Activated T-cell treated with anti-CD3 and anti-CD28 coated beads for 48 hours (primary cell): ENCODE measurements around the gene LRRIQ4.
A peak's percentile ranks its signal among the peaks of the same experiment; 100 is the strongest.

Source experiments
- DNase-seq: peaks from one replicate; pipeline ENCODE4 v3.0.0-alpha.2; 2020; ENCODE audit warnings: low read depth

The LRRIQ4 gene

GRCh38 chr3:169809230-169809795 is 3.4 kb upstream of the LRRIQ4 start:
- no peak for DNase-seq

DNA sequence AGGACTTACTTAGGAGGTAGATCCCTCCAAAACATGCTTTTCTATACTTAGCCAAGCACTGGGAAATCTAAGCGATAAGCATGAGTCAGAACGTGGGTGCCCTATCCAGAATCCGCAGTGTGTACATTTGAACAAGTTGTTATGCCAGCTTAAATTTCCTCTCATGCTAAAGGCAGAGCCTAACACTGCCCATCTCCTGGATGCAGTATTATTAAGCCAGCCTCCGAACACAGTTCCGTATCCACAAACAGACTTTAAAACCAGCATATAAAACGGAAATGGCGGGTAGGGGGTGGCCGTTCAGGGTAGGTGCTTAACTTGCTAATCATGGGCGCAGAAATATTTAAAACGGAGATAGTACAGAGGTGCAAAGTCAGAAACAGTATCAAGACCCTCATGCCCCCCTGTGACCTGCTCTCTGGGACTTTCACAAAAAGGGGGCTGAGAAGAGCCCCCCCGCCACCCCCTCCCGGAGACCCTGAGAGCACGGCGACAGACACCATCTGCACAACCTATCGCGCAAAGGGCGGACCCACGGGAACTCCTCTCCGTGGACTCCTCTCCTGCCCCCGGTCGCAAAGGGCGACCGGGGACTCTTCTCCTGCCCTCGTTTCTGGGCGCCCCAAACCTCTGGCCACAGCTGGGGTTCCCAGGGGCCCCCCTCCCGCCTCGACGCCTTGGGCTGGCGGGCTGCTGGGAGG is 889 bp upstream of the LRRIQ4 start:
- no peak for DNase-seq

- DNase-seq, result no peak
These were observed 608 bp downstream of the LRRIQ4 start for GRCh38 chr3:169813278-169813677.

DNA sequence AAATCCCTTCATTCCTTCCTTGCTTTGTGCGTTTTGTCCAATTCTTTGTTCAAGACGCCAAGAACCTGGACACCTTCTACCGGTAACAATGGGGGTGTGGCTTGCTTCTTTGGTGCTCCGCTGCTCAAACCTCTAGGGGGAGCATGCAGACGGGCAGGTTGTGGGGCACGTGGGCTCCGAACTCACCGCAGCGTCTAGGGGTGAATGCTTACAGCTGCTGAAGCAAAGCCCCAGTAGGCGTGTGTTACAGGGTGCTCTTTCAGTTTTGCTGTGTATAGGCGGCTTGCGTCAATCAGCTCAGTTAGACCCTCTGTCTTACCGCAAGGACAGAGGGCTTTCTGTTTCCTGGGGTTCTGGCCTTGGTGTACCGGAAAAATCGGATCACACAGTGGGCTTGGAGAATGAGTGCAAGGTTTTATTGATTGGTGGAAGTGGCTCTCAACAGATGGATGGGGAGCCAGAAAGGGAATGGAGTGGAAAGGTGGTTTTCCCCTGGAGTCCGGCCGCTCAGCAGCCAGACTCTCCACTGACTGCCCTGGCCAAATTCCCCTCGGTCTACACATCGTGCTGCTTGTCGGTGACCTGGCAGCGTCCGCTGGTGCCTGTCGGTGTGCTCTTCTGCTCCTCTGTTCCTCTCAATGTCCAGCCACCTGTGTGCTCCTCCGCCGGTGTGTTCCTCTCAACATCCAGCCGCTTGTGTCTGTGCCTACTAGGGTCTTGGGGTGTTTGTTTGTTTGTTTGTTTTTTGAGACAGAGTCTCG is 1.3 kb downstream of the LRRIQ4 start:
- peak; percentile 68 for DNase-seq

- DNase-seq, result no peak
These were observed 3.0 kb downstream of the LRRIQ4 start for GRCh38 chr3:169815590-169816150.

- DNase-seq, result no peak
These were observed 5.6 kb downstream of the LRRIQ4 start for GRCh38 chr3:169818316-169818715.

DNA sequence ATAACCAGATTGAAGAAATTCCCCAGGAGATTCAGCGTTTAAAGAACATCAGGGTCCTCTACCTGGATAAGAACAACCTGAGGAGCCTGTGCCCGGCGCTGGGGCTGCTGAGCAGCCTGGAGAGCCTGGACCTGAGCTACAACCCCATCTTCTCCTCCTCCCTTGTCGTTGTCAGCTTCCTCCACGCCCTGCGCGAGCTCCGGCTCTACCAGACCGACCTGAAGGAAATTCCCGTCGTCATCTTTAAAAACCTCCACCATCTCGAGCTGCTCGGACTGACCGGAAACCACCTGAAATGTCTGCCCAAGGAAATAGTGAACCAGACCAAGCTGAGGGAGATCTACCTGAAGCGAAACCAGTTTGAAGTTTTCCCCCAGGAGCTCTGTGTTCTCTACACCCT is 9.4 kb downstream of the LRRIQ4 start:
- DNase-seq, result no peak

DNA sequence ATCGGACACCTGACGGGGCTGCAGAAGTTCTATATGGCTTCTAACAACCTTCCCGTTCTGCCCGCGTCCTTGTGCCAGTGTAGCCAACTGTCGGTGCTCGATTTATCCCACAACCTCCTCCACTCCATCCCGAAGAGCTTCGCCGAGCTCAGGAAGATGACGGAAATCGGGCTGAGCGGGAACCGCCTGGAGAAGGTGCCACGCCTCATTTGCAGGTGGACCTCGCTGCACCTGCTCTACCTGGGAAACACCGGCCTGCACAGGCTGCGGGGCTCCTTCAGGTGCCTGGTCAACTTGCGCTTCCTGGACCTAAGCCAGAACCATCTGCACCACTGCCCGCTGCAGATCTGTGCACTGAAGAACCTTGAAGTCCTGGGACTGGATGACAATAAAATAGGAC is 9.9 kb downstream of the LRRIQ4 start:
- DNase-seq, result no peak

GRCh38 chr3:169822983-169823382 is 10.3 kb downstream of the LRRIQ4 start:
- DNase-seq, result no peak

GRCh38 chr3:169825316-169825715 is 12.6 kb downstream of the LRRIQ4 start:
- no peak for DNase-seq

DNA sequence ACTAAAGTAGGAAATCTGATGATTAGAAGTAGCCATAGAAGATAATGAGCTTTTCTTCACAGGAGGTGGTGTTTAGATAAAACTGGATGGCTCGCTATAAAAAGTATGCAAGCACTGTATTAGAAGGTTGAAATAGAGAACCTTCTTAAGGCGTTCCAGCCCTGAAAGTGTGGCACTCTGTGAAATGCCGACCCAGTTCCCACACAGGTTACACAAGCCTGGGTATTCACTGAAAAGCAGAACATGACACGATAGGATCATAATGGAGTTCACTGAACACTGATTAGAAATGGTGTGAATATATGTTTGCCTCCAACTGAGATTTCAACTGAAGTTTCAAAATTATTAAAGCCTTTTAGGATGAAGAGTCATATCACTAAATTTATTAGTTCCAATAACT is 15.0 kb downstream of the LRRIQ4 start:
- DNase-seq, result no peak

DNA sequence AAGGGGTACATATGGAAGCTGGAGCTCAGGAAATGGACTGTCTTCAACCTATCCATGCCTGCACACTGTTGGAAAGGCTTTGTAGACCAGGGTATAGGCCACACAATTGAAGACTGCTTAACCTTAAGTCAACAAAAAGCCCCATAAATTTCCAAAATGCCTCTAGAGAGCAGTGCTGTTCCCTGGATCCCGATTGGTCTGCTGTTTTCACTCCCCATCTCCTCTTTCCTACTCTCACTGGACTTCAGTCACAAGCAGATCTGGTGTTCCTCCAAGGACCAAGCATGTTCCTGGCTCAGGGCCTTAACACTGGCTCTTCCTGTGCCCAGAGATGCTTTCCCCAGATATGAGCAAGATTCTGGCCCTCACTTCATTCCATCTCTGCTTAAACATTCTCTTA is 22.9 kb downstream of the LRRIQ4 start:
- no peak for DNase-seq

DNA sequence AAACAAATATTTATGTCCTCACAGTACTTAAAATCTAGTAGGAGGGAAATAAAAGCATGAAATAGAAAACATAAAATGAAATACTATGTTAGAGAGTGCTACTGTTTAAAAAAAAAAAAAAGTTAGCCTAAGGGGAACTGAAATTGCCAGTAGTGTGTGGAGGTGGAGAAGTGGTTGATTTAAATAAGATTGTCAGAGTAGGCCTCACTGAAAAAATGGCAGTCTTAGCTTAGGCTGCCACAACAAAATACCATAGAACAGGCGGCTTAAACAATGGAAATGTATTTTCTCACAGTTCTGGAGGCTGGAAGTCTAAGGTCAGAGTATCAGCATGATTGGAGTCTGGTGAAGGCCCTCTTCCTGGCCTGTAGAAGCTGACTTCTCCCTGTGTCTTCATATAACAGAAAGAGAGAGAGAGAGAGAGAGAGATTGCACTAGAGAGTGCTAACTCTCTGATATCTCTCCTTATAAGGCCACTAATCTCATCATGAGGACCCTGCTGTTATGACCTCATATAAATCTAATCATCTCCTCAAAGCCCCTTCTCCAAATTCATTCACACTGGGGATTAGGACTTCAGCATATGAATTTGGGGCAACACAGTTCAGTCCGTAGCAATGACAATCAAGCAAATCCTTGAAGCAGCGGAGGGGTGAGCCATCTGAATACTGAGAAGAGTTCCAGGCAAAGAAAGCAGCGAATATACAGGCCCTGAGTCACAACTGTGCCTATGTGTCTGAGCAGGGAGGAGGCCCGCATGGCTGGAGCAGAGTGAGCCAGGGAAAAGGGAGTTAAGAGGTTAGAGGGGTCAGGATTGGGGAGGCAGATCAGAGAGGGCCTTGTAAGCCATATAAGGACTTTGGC is 23.6 kb downstream of the LRRIQ4 start:
- no peak for DNase-seq

- no peak for DNase-seq
These were observed 24.2 kb downstream of the LRRIQ4 start for GRCh38 chr3:169836942-169837275.

GRCh38 chr3:169838511-169839030 is 25.9 kb downstream of the LRRIQ4 start:
- no peak for DNase-seq

DNA sequence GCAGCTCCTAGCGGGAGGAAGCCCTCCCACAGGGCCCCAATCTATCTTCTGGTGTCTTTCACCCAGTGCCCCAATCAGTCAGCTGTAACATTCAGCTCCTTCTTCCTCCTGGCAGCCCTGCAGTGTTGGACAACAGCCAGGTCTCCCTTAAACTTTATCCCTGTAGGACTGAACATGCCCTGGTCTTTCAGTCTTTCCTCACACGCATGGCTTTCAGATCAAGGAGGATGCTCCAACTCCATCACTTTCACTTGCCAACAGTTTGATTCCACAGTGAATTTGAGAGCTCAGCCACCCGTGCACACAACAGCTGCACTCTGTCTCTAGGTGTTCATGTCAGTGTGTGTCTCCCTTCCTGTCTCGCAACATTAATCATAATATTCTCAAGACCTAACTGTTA is 28.5 kb downstream of the LRRIQ4 start:
- no peak for DNase-seq

DNA sequence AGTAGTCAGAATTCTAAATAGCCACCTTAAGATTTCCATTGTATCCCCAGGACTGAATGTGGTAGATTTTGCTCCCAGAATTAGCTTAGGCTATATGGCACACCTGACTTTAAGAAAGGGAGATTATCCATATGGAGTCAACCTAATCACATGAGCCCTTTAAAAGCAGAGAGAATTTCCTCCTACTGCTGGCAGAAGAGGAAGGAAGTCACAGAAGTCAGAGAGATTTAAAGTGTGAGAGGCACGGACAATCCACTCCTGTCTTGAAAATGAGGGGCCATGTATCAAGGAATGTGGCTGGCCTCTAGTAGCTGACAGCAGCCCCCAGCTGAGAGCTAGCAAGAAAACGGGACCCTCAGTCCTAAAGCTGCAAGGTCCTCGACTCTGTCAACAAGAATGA is 30.3 kb downstream of the LRRIQ4 start:
- no peak for DNase-seq

GRCh38 chr3:169846458-169847193 is 34.0 kb downstream of the LRRIQ4 start:
- DNase-seq, result no peak

GRCh38 chr3:169847896-169848295 is 35.2 kb downstream of the LRRIQ4 start:
- no peak for DNase-seq

DNA sequence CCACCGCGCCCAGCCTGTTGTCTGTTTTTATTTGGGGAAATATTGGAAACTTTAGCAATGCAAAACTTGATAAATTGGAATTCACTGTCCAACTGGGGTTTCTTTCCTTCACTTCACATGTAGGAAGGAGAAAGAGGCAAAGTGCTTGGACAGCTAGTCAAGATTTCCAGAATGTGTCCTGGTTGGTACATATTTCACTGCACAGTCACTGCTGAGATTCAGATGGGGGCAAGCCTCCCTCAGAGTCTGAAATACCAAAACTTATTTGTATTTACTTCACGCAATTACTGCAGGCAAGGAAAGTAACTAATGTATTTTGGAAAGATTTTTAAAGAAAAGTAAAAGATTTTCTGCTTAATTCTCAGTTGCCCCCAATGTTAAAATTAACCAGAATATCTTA is 36.1 kb downstream of the LRRIQ4 start:
- DNase-seq, result no peak

DNA sequence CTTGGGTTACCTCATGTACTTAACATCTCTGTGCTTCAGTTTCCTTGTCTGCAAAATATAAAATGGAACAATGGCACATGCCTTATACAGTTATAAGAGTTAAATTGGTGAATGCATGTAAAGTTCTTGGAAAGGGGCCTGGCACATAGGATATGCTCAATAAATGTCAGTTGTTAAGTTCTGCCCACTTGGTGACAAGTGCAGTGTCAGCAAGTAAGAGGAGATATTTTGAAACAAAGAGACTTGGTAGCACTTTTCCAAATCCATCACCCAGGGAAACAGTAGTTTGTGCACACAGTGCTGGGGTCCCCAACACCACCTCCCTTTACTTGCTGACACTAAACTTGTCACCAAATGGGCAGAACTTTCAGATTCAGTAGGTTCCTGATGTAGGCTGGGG is 37.9 kb downstream of the LRRIQ4 start:
- DNase-seq, result no peak
